Measurements from ENCODE around the gene SCMH1.

The SCMH1 gene

DNA sequence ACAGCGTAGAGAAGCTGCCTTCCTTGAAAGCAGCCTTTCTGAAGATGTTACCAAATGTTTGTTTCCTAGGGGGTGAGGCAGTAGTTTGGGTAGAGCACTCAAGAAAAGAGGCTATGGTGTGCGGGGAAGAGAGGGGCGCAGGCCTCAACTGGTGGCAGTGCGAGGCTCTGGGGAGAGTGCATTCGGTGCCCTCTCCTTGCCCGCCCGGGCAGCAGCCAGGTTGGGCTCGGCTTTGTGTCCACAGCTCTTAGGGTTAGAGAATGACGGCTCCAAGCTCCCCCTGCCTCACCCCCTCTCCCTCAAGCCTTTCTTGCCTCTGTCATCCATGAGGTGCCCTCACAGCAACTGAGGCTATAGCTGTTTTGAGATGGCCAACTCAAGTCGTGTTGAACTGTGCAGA lies 219.7 kb downstream of the SCMH1 start:
- TF ChIP-seq, protein P1, sequence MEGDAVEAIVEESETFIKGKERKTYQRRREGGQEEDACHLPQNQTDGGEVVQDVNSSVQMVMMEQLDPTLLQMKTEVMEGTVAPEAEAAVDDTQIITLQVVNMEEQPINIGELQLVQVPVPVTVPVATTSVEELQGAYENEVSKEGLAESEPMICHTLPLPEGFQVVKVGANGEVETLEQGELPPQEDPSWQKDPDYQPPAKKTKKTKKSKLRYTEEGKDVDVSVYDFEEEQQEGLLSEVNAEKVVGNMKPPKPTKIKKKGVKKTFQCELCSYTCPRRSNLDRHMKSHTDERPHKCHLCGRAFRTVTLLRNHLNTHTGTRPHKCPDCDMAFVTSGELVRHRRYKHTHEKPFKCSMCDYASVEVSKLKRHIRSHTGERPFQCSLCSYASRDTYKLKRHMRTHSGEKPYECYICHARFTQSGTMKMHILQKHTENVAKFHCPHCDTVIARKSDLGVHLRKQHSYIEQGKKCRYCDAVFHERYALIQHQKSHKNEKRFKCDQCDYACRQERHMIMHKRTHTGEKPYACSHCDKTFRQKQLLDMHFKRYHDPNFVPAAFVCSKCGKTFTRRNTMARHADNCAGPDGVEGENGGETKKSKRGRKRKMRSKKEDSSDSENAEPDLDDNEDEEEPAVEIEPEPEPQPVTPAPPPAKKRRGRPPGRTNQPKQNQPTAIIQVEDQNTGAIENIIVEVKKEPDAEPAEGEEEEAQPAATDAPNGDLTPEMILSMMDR (conservative IDR thresholded peaks at IDR 0.05; ENCODE audit: low read length) = no peak
- DNase-seq (ENCODE audit: low read depth) = no peak
- H3K4me3 ChIP-seq (ENCODE audit: low read length) = no peak overlapping the region

DNA sequence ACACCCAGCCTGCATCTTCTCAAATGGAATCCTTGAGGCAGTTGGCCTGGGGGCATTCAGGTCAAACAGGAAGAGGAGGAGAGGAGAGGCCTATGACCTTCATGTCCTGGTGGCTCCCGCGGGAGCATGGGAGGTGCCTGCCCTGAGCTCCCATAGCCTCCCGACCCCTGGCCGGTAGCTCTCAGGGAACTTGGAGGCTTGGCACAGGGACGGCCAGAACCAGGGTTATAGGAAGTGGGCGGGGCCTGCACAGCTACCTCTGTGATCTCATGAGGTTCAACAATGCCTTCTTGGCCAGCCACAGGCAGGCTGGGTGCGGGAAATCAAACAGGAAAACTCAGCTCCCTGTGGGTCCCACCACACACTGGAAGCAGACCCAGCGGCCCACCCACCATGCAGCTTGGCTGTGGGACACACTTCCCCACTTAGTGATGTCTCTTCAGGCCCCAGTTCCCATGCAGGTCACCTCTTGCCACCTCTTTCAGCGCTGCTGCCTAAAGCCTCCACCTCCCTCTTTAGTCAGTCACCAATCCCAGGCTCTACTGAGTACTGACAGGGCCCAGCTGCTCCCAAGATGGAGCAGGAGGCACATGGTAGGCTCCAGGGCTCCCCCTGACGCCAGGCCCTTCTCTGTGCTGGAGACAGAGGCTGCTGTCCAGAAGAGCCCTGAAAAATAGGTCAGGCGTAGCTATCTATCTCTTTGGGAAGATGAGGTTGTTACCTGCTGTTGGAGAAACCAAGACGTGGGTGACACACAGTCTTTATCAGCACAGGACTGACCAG lies 220.4 kb downstream of the SCMH1 start, which contains the start of gene SLFNL1:
SLFNL1 (minus strand) TSS at position 200 of the 783 bp plus-strand sequence. CDS start 1,065 bp downstream, outside the sequence.
- TF ChIP-seq, protein P1 (conservative IDR thresholded peaks at IDR 0.05; ENCODE audit: low read length) = no peak
- H3K4me3 ChIP-seq (ENCODE audit: low read length) = no peak within 1 kb of the TSS
- DNase-seq (ENCODE audit: low read depth) = peak; percentile 17

DNA sequence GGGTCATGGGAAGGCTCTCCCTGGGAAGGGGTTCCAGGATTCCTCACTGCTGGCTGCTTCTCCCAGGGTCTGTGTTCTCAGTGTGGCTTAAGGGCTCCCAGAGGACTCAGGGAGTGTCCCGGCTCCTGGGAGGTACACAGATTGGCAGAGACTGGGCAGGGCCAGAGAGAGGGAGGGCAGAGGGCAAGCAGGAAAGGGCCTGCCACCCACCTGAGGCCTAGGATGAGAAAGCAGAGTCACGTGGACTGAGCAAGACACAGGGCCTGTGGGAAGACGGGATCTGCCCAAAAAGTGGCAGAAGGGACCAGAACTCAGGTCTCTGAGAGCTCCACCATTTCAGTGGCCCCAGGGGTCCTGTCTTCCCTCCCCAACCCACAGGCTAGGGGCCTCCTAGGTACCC lies 221.5 kb downstream of the SCMH1 start:
- TF ChIP-seq, protein P1 (conservative IDR thresholded peaks at IDR 0.05; ENCODE audit: low read length) = no peak
- no peak overlapping the region for H3K4me3 ChIP-seq (ENCODE audit: low read length)
- no peak for DNase-seq (ENCODE audit: low read depth)

DNA sequence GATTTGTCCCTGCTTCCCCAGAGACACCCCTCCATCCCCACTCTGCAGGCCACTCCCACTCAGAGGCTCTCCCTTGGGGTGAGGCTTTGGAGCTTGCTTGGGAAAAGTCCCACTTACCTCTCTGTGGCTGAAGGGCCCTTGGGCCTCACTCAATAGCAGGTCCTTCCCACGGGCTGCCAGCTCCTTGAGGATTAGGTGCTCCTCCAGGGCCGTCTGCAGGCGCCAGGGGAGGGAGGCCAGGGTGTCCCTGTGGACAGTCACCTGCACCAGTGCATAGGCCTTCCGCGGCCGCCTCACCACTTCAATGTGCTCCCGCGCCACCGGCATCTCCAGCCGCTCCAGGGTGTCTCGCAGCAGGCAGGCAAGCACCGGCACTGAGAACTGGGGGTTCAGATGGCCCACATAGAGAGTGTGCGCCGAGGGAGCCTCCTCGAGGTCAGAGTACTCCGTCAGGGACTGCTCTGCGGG lies 222.0 kb downstream of the SCMH1 start:
- DNase-seq (ENCODE audit: low read depth) = no peak
- TF ChIP-seq, protein P1 (conservative IDR thresholded peaks at IDR 0.05; ENCODE audit: low read length) = no peak

DNA sequence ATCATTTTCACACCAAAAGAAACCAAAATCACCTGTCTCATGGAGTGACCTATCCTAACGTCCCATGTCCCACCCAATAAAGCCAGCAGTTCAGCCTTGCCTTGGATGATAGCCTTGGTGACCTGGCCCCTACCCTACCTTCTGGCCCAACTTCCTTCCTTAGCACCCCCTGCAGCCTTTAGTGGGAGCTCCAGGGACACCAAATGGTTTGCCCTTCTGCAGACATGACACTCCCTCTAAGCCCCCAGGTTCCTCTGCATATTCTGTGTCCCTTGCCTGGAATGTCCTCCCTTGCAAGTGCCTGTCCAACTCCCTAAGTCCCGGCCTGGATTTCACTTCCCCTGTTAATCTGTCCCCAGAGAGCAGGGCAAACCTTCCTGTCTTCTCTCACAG lies 222.8 kb downstream of the SCMH1 start:
- TF ChIP-seq, protein P1 (conservative IDR thresholded peaks at IDR 0.05; ENCODE audit: low read length) = no peak
- H3K4me3 ChIP-seq (ENCODE audit: low read length) = no peak overlapping the region
- no peak for DNase-seq (ENCODE audit: low read depth)

More for the DNA sequence above, 222.0 kb downstream of the SCMH1 start:
- no peak overlapping the region for H3K4me3 ChIP-seq (ENCODE audit: low read length)

DNA sequence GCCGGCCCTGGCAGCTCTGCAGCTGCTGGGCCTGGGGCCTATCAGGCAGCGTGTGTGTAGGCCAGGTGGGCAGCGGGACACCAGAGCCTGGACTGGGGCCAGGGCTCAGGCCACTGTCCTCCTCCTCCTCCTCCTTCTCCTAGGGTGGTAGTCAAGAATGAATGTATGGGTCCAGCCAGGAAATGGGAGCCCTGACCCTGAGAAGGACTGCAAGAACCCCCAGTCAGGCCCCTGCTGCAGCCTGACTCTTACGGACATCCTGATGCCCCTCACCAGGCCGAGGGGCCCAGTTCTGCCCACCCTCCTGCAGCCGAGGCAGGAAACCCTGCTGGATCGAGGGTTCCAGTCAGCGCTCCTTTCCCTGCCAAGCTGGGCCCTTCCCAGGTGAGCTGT lies 224.1 kb downstream of the SCMH1 start:
- DNase-seq (ENCODE audit: low read depth) = no peak
- H3K4me3 ChIP-seq (ENCODE audit: low read length) = no peak overlapping the region
- TF ChIP-seq, protein P1 (conservative IDR thresholded peaks at IDR 0.05; ENCODE audit: low read length) = no peak

Data from AG10803 (cell line).